ENCODE results near the gene LHX8.
"Not testable (repeated sequence)": the region's sequence is repeated elsewhere in the genome, so short reads cannot be mapped to it uniquely, and the experiment has no call there.

Gene LHX8

GRCh38 chr1:75132812-75133619, 1.2 kb upstream of the LHX8 start:
- no peak for DNase-seq

DNA sequence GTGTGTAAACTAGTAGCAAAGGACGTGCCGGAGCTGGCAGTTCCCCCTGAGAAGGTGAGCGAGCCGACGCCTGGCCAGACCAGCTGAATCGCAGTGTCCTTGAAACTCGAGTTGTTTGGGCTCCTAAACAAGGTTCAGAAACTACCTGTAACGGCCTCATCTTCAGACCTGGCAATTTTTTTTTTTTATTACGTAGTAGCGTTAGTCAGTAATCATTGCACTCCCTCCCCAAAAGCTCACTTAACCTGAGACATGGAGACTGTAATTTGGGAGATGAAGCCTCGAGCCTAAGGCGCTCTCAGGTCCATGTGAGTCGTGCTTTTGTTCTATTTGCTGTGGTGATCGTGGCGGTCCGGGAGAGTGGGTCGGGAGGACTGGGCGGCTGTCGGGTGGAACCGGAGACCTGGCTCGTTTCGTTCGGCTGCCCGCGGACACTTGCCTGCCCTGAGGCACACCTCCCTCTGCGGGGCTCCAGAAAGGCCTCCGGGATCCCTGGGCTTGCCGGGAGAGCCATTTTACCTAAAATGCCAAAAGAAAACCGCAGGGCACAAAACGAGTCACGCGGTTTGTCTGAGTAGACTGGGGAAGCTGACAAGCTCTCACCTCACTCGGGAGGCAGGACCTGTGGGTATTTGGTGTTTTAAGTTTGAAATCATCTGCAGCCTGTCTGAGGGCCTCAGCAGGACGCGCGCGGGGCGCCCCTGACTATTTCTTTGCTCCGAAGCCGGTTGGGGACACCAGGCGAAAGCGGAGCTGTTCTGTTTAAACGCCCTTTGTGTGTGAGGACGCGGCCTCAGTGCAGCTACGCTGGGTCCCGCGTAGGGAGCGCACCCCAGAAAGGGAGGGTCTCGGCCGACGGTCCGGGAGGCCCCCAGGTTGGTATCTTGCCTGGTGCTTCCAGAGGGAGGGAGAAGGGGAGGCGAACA, 722 bp downstream of the LHX8 start:
- DNase-seq = no peak

- DNase-seq = no peak
These were observed 1.5 kb downstream of the LHX8 start for GRCh38 chr1:75135573-75136194.

DNA sequence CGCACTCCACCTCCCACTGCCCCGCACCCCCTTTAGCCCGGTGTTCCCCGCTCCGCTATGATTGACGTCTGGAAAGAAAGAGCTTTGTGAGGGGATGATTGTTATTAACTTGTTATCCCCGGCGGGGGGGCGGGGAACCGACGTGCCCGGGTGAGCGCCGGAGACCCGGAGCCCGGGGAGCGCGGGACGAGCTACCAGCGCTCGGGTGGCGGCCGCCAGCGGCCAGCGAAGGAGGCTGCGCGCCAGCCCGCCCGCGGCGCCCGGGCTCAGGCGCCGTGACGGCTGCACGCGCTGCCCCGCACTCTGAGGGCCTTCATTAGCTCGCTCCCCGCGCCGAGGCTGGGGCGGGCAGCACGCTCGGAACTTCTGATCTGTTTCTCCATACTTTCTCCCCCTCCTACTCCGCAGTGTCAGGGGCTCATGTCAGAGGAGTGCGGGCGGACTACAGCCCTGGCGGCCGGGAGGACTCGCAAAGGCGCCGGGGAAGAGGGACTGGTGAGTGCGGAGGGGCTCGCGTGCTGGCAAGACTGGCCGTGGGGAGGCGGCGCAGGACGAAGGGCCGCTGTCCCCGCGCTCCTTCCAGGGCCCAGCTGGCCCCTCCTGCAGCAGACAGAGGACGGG, 2.1 kb downstream of the LHX8 start:
- no peak for DNase-seq

GRCh38 chr1:75136921-75137641, 2.9 kb downstream of the LHX8 start:
- DNase-seq = peak in 1 of 2 donors; percentile 12

DNA sequence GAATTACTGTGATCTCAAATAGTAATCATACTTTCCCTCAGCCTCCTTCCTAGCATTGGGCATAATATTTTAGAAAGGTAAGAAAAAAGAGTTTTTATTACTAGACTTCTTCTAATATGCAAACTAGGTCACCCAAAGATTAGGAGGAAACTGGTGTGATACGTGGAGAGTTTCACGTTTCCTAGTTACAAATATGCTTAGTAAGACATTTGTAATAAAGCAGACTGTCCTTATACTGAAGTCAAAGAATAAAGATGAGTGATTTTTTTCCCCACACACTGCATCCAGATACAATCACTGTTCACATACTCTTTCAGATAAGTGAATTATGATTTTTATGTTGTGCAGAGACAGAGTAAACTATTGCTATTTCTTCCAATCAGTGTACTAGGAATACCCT, 17.9 kb downstream of the LHX8 start:
- no peak for DNase-seq

- DNase-seq = no peak
These were observed 25.0 kb downstream of the LHX8 start for GRCh38 chr1:75159154-75159553.

DNA sequence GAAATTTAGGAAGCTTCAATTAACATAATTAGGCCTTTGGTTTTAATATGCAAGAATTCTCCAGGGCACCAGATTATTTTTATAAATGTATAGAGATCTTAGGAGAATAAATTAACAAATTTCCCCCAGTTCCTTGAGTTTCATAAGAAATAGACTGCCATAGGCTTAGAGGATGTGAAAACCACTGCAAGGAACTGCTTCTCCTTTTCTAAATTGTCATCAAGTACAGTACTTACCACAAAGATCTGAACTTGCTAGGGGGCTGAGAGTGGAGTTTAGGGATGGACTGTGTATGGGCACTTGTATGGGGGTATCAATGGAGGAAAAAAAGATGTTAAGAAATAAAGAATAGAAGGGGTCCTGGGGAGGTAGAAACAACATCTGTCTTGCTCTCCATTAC, 31.1 kb downstream of the LHX8 start:
- DNase-seq = no peak

GRCh38 chr1:75166821-75167220, 32.6 kb downstream of the LHX8 start:
- DNase-seq = no peak

GRCh38 chr1:75170011-75170410, 35.8 kb downstream of the LHX8 start:
- no peak for DNase-seq

GRCh38 chr1:75170981-75171380, 36.8 kb downstream of the LHX8 start:
- DNase-seq = no peak

DNA sequence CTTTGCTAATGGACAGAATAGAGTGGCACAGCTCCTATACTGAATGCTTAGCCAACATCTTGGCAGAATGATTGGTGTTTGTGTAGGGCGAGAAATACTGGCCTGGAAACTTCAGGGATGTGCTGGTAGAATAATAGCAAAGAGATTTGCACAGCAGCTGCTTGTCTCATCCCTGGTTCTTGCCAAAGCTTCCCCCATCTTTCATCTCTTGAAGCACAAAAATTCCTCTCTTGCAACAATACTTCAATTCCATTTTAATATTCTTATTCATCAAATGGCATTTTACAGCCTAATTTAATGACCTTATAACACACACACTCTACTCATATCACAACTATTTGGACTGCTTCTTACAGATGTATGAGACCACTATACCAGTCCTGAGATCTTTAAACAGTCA, 37.7 kb downstream of the LHX8 start:
- no peak for DNase-seq

- no peak for DNase-seq
These were observed 38.4 kb downstream of the LHX8 start for GRCh38 chr1:75172556-75172955.

DNA sequence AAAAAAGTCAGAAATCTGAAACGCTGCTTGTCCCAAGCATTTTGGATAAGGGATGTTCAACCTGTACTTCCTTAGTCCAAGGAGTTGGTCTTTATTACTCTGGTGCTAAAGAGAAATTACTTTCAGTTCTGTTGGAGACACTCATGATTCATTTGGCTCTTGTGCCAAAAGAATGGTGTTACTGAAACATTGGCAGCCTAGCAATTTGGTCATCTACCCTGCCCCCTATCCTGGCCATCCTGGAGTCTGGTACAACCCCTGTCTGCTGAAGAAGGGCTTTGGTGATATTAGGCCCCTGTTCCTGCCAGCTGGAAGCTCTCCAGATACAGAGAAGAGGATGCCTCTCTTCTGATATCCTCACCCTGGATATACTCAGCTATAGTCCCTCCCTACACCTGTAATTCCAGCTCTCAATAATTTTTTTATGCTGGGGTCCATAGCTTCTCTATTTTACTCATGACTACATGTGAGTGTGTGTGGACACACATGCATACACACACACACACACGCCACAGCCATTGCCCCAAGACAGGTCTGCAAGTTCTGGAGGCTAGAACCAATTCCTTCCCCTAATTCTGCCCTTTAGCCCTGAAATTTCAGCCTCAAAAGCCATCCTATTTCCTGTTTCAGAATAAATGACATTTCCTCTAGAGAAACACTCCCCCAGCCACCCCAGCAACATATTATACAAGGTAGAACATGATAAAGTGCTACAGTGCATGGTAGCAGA, 40.0 kb downstream of the LHX8 start:
- DNase-seq = no peak

DNA sequence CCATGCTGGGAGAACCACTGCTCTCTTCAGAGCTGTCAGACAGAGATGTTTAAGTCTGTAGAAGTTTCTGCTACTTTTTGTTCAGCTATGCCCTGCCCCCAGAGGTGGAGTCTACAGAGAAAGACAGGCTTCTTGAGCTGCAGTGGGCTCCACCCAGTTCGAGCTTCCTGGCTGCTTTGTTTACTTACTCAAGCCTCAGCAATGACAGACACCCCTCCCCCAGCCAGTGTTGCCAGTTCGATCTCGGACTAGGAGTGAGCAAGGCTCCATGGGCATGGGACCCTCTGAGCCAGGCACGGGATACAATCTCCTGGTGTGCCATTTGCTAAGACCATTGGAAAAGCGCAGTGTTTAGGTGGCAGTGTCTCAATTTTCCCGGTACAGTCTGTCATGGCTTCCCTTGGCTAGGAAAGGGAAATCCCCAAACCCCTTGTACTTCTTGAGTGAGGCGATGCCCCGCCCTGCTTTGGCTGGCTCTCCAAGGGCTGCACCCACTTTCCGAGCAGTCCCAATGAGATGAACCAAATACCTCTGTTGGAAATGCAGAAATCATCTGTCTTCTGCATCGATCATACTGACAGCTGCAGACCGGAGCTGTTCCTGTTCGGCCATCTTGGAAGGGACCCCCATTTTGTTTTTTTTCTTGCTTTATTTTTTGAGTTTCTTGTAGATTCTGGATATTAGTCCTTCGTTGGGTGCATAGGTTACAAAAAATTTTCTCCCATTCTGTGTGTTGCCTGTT, 47.2 kb downstream of the LHX8 start:
- not testable (repeated sequence) for DNase-seq

DNA sequence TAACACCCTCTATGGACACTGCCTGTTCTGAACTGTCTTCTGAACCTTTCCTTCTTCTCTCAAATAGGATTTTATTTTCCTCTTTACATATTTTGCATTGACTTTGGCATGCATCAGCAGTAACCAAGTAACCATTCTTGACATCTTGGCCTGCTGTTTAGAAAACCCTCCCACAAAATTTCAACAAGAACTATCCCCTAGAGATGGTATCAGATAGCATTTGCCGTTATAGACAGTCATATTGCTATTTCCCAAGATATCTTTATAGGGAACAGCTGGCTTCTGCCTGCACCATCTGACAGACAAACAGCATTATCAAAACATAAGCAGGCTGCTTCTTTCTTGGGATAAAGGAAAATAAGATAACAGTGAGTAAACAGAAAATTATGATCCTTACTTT, 54.7 kb downstream of the LHX8 start:
- DNase-seq = no peak

- no peak for DNase-seq
These were observed 64.0 kb downstream of the LHX8 start for GRCh38 chr1:75198163-75198562.

DNA sequence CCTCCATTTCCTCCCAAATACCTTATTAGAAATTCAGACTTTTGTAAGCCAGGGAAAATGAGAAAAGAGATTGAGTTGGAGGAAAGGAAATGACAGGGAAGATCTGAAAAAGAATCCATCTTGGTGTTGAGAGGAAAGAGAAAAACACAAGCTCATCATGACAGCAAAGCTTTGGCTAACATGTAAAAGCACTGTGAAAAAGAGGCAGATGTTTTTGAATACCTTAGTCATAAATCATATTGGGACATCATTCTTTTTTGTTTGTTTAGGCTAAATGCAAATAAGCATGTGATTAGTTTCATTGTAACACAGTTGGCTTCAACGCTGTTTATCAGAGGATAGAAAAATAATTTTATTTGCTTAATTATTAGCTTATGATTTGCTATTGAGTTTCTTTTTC, 64.6 kb downstream of the LHX8 start:
- DNase-seq = no peak

DNA sequence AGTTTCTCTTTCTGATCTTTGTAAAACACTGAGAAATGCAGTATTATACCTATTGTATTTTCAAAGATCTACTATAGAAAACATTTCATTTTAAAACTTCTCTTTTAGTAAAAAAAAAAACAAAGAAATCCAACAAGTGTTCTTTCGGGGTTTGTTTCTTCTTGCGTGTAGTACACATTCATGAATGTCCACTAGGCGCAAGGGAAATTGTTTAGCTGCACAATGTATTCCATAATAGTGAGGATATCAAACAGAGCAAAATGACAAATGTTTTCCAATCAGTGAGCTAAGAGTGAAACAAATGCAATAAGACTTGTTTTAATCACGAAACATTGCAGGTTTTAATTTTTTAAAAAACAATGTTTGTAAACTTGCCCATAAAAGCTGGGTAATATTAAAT, 68.6 kb downstream of the LHX8 start:
- no peak for DNase-seq

DNA sequence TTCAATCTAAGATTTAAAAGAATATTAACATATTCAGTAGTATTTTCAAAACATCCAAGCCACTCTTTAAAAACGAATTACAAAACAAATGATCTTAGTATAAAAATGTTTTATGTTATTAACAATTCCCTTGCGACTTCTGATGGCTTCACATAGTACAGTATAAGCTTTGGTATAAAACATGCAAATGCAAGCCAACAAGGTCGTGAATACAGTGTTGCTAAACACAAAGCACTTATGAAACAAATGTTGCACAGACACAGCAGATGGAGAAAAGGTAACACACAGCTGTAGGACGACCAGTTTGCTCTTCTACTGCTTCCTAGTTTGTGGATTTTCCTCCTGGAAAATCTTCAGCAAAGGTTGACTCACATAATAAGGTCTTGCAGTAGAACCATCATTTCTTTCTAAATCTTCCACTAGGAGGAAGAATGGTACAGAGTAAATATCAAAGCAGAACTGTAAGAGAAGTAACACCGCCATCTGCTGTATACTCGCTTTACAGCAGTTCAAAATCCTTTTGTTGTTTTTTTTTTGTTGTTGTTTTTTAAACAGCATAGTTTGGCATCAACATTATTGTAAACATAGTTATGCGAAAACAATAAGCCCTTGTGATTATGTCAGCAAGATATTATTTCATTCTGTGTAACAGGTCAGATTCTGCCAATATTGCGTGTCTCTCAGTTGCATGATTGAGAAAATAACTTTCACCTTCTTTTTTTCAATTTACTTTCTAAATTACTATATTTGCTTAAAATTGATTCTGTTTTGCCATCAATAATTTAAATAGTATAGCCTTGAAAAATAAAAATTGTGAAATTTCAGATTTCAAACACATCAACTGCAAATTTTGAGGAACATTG, 69.5 kb downstream of the LHX8 start:
- DNase-seq = peak; percentile 29 to 56
